ENCODE results near the gene KRT3.

The KRT3 gene

DNA sequence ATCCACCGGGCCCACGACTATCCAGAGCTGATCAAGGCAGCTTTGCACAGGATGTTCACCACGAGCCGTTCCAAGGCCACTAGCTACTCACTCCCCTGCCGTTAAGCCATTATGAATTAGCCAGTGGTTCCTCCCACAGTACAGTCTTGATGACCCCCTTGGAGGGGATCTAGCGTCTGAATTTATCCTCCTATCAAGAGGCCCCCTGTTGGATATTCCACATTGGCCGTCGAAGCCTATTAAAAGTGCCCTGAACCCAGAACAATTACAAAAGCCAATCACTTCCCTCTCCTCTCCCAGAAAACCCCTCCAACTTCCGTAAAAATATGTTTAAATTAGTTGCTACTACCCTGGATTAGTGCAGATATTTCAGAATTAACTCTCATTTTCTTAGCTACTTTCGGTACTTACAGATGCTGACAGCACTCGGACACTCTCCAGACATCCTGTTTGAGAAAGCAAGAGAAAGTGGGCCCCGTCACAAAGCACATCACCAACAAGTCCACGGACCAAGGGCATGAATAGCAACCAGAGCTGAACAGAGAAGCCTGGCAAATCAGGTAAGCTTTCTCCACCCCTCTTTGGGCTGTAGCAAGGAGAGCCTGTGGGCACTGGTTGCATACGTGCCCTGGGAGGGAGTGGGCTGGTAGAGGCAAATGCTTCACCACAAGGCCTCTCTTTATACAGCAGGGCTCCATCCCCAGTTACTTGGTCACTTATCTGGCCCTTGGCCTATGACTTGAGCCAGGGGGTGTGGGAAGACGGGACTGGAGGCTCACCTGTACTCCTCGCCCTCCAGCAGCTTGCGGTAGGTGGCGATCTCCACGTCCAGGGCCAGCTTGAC is 5.3 kb downstream of the KRT3 start (continued):
- no peak for TF ChIP-seq TSHZ2 (CRISPR knock-in tag; IDR thresholded peaks at IDR 0.05)
- TF ChIP-seq ESRRG (CRISPR knock-in tag; IDR thresholded peaks at IDR 0.05), result no peak

DNA sequence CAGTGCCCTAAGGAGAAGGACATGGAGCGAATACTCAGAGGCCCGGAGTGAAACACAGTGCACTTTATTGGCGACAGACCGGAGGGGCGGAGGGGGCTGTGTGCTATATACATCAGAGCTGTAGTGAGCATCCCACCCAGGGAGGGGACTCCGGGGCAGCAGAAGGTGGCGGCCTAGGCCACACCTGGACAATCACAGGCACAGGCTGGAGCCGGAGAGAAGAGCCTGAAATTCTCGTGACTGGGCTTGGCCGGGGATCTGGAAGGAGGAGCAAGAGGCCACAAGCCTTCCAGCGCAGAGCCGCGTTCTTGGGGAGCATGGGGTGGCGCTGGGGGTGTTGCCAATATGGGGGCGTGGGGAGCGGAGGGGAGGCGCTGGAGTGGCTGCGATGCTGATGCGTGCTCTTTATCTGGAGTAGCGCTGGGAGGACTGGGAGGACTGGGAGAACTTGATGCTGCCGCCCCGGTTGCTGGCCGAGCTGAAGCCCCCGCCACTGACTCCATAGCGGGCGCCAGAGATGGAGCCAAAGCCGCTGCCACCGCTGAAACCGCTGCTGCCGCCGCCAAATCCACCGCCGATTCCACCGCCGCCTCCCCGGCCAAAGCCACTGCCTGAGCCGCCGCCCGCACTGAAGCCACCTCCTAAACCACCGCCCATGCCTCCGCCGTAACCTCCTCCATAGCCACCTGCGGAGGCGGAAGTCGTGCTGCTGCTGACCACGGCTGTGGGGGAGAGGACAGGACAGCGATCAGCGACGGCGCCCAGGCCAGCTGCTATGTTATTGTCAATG is 6.1 kb downstream of the KRT3 start:
- no peak for TF ChIP-seq ISL1 (CRISPR knock-in tag; IDR thresholded peaks at IDR 0.05)
- no peak for TF ChIP-seq OSR1 (CRISPR knock-in tag; IDR thresholded peaks at IDR 0.05)
- TF ChIP-seq, protein P1, sequence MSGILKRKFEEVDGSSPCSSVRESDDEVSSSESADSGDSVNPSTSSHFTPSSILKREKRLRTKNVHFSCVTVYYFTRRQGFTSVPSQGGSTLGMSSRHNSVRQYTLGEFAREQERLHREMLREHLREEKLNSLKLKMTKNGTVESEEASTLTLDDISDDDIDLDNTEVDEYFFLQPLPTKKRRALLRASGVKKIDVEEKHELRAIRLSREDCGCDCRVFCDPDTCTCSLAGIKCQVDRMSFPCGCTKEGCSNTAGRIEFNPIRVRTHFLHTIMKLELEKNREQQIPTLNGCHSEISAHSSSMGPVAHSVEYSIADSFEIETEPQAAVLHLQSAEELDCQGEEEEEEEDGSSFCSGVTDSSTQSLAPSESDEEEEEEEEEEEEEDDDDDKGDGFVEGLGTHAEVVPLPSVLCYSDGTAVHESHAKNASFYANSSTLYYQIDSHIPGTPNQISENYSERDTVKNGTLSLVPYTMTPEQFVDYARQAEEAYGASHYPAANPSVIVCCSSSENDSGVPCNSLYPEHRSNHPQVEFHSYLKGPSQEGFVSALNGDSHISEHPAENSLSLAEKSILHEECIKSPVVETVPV (CRISPR knock-in tag; IDR thresholded peaks at IDR 0.05), result no peak
- no peak for TF ChIP-seq ZFP3 (CRISPR knock-in tag; IDR thresholded peaks at IDR 0.05)
- no peak for TF ChIP-seq ZC3H10 (CRISPR knock-in tag; IDR thresholded peaks at IDR 0.05)
- no peak for TF ChIP-seq TSHZ2 (CRISPR knock-in tag; IDR thresholded peaks at IDR 0.05)
- no peak for TF ChIP-seq CREB5 (CRISPR knock-in tag; IDR thresholded peaks at IDR 0.05; ENCODE audit: low read depth)
- no peak for TF ChIP-seq ZNF565 (CRISPR knock-in tag; conservative IDR thresholded peaks at IDR 0.05; ENCODE audit: low read depth)
- ATAC-seq, result no peak

- ATAC-seq, result no peak
- TF ChIP-seq TCF4 (CRISPR knock-in tag; IDR thresholded peaks at IDR 0.05; ENCODE audit: borderline replicate concordance) (no peak), TSHZ2 (CRISPR knock-in tag; IDR thresholded peaks at IDR 0.05) (no peak), ZFP30 (CRISPR knock-in tag; IDR thresholded peaks at IDR 0.05) (no peak), CREB5 (CRISPR knock-in tag; IDR thresholded peaks at IDR 0.05; ENCODE audit: low read depth) (no peak), GLIS3 (CRISPR knock-in tag; IDR thresholded peaks at IDR 0.05) (no peak), SNAI2 (CRISPR knock-in tag; IDR thresholded peaks at IDR 0.05) (no peak), PPARA (CRISPR knock-in tag; IDR thresholded peaks at IDR 0.05; ENCODE audit: borderline replicate concordance) (no peak), ZNF565 (CRISPR knock-in tag; conservative IDR thresholded peaks at IDR 0.05; ENCODE audit: low read depth) (no peak), ESRRG (CRISPR knock-in tag; IDR thresholded peaks at IDR 0.05) (no peak), ZNF8 (CRISPR knock-in tag; IDR thresholded peaks at IDR 0.05) (no peak), ZNF70 (CRISPR knock-in tag; IDR thresholded peaks at IDR 0.05) (no peak), CSDC2 (CRISPR knock-in tag; IDR thresholded peaks at IDR 0.05) (no peak), BACH2 (CRISPR knock-in tag; IDR thresholded peaks at IDR 0.05; ENCODE audit: borderline replicate concordance) (no peak), ISL1 (CRISPR knock-in tag; IDR thresholded peaks at IDR 0.05) (no peak), OSR1 (CRISPR knock-in tag; IDR thresholded peaks at IDR 0.05) (no peak)
- TF ChIP-seq, protein P2, sequence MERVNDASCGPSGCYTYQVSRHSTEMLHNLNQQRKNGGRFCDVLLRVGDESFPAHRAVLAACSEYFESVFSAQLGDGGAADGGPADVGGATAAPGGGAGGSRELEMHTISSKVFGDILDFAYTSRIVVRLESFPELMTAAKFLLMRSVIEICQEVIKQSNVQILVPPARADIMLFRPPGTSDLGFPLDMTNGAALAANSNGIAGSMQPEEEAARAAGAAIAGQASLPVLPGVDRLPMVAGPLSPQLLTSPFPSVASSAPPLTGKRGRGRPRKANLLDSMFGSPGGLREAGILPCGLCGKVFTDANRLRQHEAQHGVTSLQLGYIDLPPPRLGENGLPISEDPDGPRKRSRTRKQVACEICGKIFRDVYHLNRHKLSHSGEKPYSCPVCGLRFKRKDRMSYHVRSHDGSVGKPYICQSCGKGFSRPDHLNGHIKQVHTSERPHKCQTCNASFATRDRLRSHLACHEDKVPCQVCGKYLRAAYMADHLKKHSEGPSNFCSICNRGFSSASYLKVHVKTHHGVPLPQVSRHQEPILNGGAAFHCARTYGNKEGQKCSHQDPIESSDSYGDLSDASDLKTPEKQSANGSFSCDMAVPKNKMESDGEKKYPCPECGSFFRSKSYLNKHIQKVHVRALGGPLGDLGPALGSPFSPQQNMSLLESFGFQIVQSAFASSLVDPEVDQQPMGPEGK (CRISPR knock-in tag; IDR thresholded peaks at IDR 0.05; ENCODE audit: borderline replicate concordance), result no peak
These were observed 6.9 kb downstream of the KRT3 start for GRCh38 chr12:52788876-52789636.

Measured in SK-N-SH treated with all-trans-retinoic acid at 6 μM for 48 hours (cell line).